Measurements from ENCODE around the gene LAMA2. TPM values are rescaled to one million over a fixed set of nuclear protein-coding genes. Genes with fewer than 3 reads are reported as not detected.

LAMA2 gene
- polyA plus RNA-seq, 1 donor: 5.4 TPM

DNA sequence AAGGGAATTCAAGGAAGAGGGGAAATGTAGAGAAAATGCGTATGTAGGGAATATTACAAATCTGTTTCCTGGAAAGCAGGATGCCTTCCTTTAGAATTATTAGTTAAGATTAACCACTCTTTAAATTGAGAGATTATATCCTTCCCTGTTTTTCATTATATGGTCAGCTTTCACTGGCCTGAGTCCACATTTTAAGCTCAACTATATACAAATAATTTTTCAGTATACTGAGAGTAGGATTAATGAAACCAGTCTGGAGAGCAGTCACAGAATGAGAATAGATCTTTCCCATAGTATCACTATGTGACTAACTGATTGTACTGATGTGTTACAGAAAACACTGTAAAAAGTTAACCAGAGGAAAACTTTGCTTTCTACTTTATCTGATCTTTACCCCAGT is 306.3 kb downstream of the LAMA2 start:
- Histone ChIP-seq H3K27ac (ENCODE audit: low read length) (no peak overlapping the region), H3K4me1 (ENCODE audit: control insufficient read depth, insufficient read depth, low read length) (peaks cover 5% of the 10 kb centered on the region), H3K36me3 (ENCODE audit: control insufficient read depth, insufficient read depth, low read length) (no peaks in the 10 kb centered on the region), H3K4me3 (ENCODE audit: low read length) (no peak overlapping the region), H3K9me3 (ENCODE audit: control insufficient read depth, low read depth, low read length) (no peaks in the 10 kb centered on the region), H3K27me3 (ENCODE audit: control insufficient read depth, insufficient read depth, low read length) (no peaks in the 10 kb centered on the region)
- WGBS (ENCODE audit: insufficient coverage, low lambda C conversion rate): 80% methylated on average over 1 of the region's 1 CpG
- no peak for DNase-seq

- Histone ChIP-seq H3K27ac (ENCODE audit: low read length) (no peak overlapping the region), H3K4me1 (ENCODE audit: control insufficient read depth, insufficient read depth, low read length) (peaks cover 2% of the 10 kb centered on the region)
- 17% methylated on average over 1 of the region's 2 CpGs for WGBS (ENCODE audit: insufficient coverage, low lambda C conversion rate)
Measured at GRCh38 chr6:129191235-129191634, 308.3 kb downstream of the LAMA2 start.

GRCh38 chr6:129192458-129192989 is 309.6 kb downstream of the LAMA2 start:
- Histone ChIP-seq H3K9me3 (ENCODE audit: control insufficient read depth, low read depth, low read length) (no peaks in the 10 kb centered on the region), H3K4me3 (ENCODE audit: low read length) (no peak overlapping the region), H3K27ac (ENCODE audit: low read length) (no peak overlapping the region), H3K4me1 (ENCODE audit: control insufficient read depth, insufficient read depth, low read length) (peaks cover 2% of the 10 kb centered on the region), H3K27me3 (ENCODE audit: control insufficient read depth, insufficient read depth, low read length) (no peaks in the 10 kb centered on the region), H3K36me3 (ENCODE audit: control insufficient read depth, insufficient read depth, low read length) (no peaks in the 10 kb centered on the region)
- 100% methylated on average over 2 of the region's 14 CpGs for WGBS (ENCODE audit: insufficient coverage, low lambda C conversion rate)
- DNase-seq: no peak

More at GRCh38 chr6:129191235-129191634, 308.3 kb downstream of the LAMA2 start:
- H3K36me3 ChIP-seq (ENCODE audit: control insufficient read depth, insufficient read depth, low read length): no peaks in the 10 kb centered on the region
- no peak overlapping the region for H3K4me3 ChIP-seq (ENCODE audit: low read length)
- peak in 1 of 2 donors; percentile 56 for DNase-seq
- no peaks in the 10 kb centered on the region for H3K27me3 ChIP-seq (ENCODE audit: control insufficient read depth, insufficient read depth, low read length)
- no peaks in the 10 kb centered on the region for H3K9me3 ChIP-seq (ENCODE audit: control insufficient read depth, low read depth, low read length)

DNA sequence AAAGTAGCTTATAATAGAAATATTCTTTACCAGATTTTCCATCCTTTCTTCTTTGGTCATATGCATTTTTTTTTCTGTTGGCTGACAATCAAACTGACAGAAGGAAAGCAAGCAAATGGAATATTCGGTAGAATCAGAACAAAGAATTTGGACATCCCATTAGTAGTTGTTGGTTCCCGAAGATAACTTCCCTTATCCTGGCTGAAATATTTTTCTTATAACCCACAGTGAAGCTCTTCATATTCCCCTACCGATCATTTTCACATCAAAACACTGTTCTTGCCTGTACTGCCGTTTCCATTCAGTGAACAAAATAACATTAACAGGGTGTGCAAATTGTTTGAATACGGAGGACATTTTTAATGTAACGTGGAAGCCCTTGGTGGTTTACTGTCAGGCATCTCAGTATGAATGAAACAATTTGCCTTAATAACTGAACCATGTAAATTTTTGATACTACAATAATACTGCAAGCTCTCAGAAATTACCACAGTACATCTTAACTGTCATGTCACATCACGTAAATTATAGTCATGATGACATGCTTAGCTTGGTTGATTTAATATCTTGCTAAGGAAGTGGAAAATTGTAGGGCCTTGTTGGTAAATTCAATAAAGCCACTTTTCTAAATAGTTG is 311.5 kb downstream of the LAMA2 start:
- H3K4me3 ChIP-seq (ENCODE audit: low read length): no peak overlapping the region
- WGBS (ENCODE audit: insufficient coverage, low lambda C conversion rate): 100% methylated on average over 2 of the region's 7 CpGs
- H3K27me3 ChIP-seq (ENCODE audit: control insufficient read depth, insufficient read depth, low read length): no peaks in the 10 kb centered on the region
- H3K27ac ChIP-seq (ENCODE audit: low read length): no peak overlapping the region
- H3K36me3 ChIP-seq (ENCODE audit: control insufficient read depth, insufficient read depth, low read length): no peaks in the 10 kb centered on the region
- DNase-seq: no peak
- no peaks in the 10 kb centered on the region for H3K9me3 ChIP-seq (ENCODE audit: control insufficient read depth, low read depth, low read length)
- H3K4me1 ChIP-seq (ENCODE audit: control insufficient read depth, insufficient read depth, low read length): peaks cover 2% of the 10 kb centered on the region

DNA sequence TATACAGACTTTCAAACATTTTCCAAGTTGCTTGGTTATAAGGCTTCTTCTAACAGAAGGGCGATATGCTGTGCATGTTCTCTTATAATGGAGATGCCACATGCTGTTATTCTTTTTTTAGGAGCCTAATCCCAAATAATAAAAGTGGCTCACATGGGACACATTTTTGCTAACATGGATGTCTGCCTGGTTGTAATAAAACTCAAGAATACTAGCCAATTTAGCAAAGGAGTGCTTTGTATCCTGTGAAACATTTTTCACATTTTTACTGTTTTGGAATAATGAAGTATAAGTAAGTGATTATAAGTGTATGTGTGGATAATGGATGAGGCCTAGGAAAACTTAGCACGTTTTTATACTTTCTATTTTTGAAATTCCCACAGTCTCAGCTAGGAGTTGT is 312.2 kb downstream of the LAMA2 start:
- no CpG with 5 or more reads among the region's 2 CpGs for WGBS (ENCODE audit: insufficient coverage, low lambda C conversion rate)
- Histone ChIP-seq H3K27ac (ENCODE audit: low read length) (no peak overlapping the region), H3K36me3 (ENCODE audit: control insufficient read depth, insufficient read depth, low read length) (no peaks in the 10 kb centered on the region), H3K27me3 (ENCODE audit: control insufficient read depth, insufficient read depth, low read length) (no peaks in the 10 kb centered on the region), H3K4me1 (ENCODE audit: control insufficient read depth, insufficient read depth, low read length) (peaks cover 2% of the 10 kb centered on the region), H3K9me3 (ENCODE audit: control insufficient read depth, low read depth, low read length) (no peaks in the 10 kb centered on the region), H3K4me3 (ENCODE audit: low read length) (no peak overlapping the region)
- no peak for DNase-seq

- Histone ChIP-seq H3K4me1 (ENCODE audit: control insufficient read depth, insufficient read depth, low read length) (peaks cover 2% of the 10 kb centered on the region), H3K36me3 (ENCODE audit: control insufficient read depth, insufficient read depth, low read length) (no peaks in the 10 kb centered on the region), H3K27ac (ENCODE audit: low read length) (no peak overlapping the region), H3K9me3 (ENCODE audit: control insufficient read depth, low read depth, low read length) (no peaks in the 10 kb centered on the region), H3K27me3 (ENCODE audit: control insufficient read depth, insufficient read depth, low read length) (no peaks in the 10 kb centered on the region), H3K4me3 (ENCODE audit: low read length) (no peak overlapping the region)
- DNase-seq: no peak
Measured at GRCh38 chr6:129195643-129196042, 312.7 kb downstream of the LAMA2 start.

DNA sequence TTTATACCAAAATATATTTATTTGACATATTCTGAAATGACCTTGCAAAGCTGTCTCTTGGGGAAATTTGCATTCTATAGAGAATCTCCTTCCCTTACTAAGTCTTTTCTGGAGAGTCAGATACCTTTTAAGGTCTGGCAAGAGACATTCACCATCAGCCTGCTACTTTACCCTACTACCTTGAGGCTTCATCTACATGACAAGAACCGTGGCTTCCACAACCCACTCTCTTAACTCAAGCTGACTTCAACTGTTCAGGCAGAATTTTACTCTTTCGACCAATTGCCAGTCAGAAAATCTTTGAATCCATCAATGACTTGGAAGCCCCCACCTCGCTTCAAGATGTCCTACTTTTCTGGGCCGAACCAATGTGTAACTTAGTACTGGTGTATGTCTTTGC is 314.2 kb downstream of the LAMA2 start:
- no peak for DNase-seq
- no peaks in the 10 kb centered on the region for H3K9me3 ChIP-seq (ENCODE audit: control insufficient read depth, low read depth, low read length)
- no peak overlapping the region for H3K4me3 ChIP-seq (ENCODE audit: low read length)
- WGBS (ENCODE audit: insufficient coverage, low lambda C conversion rate): no CpG with 5 or more reads among the region's 4 CpGs
- H3K27me3 ChIP-seq (ENCODE audit: control insufficient read depth, insufficient read depth, low read length): no peaks in the 10 kb centered on the region
- H3K27ac ChIP-seq (ENCODE audit: low read length): no peak overlapping the region
- no peaks in the 10 kb centered on the region for H3K4me1 ChIP-seq (ENCODE audit: control insufficient read depth, insufficient read depth, low read length)
- no peaks in the 10 kb centered on the region for H3K36me3 ChIP-seq (ENCODE audit: control insufficient read depth, insufficient read depth, low read length)

GRCh38 chr6:129200151-129200550 is 317.2 kb downstream of the LAMA2 start:
- Histone ChIP-seq H3K27me3 (ENCODE audit: control insufficient read depth, insufficient read depth, low read length) (no peaks in the 10 kb centered on the region), H3K27ac (ENCODE audit: low read length) (no peak overlapping the region), H3K36me3 (ENCODE audit: control insufficient read depth, insufficient read depth, low read length) (no peaks in the 10 kb centered on the region), H3K4me1 (ENCODE audit: control insufficient read depth, insufficient read depth, low read length) (no peaks in the 10 kb centered on the region), H3K9me3 (ENCODE audit: control insufficient read depth, low read depth, low read length) (no peaks in the 10 kb centered on the region), H3K4me3 (ENCODE audit: low read length) (no peak overlapping the region)
- WGBS (ENCODE audit: insufficient coverage, low lambda C conversion rate): 94% methylated on average over 3 of the region's 9 CpGs
- no peak for DNase-seq

DNA sequence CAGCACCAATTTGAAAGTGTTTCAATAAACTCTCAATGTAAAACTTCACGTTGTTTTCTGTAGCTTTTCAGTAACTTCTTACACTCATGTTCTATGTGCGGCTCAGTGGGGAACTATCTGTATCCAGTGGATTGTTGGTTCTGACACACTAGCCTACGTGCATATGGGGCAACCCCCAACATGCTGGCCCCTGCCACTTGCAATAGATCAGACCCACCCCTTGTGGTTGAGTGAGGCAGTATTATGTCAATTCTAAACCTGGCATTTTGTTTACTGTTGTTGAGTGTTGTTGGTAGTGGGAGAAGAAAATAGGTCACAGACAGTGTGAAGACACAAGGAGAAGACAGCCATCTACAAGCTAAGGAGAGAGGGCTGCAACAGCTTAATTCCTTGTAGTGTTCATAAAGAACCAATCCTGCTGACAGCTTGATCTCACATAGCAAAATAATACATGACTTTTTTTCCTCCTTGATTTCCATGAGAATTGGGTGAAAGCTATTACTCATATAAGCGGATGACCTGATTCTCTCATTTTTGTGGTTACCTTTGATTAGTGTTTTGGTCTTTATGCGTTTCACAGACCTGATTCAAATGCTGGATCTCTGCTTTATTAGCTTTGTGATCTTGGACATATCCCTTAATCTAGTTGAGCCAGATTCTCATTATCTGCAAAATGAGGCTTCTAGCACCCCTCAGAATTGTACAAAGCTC is 320.4 kb downstream of the LAMA2 start:
- no peaks in the 10 kb centered on the region for H3K27me3 ChIP-seq (ENCODE audit: control insufficient read depth, insufficient read depth, low read length)
- 100% methylated on average over 2 of the region's 5 CpGs for WGBS (ENCODE audit: insufficient coverage, low lambda C conversion rate)

DNA sequence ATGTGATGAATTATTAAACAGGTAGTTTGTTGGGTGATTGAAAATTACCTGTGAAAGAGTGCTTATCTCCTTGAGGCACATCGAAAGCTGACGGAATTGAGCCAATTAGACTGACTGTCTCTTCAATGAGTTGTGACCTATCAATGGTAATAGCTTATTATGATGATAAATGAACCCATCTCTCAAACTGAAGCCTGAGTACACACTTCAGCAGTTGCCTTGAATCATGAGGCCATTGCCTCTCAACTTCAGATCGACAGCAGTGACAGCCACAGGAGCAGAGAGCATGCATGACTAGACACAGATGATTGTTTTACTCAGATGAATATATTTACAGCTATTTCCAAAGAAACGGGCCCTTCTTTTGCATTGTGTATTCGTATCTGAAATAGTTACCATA is 323.9 kb downstream of the LAMA2 start:
- no peaks in the 10 kb centered on the region for H3K36me3 ChIP-seq (ENCODE audit: control insufficient read depth, insufficient read depth, low read length)
- H3K27me3 ChIP-seq (ENCODE audit: control insufficient read depth, insufficient read depth, low read length): no peaks in the 10 kb centered on the region
- WGBS (ENCODE audit: insufficient coverage, low lambda C conversion rate): 58% methylated on average over 2 of the region's 5 CpGs
- no peak for DNase-seq
- no peaks in the 10 kb centered on the region for H3K4me1 ChIP-seq (ENCODE audit: control insufficient read depth, insufficient read depth, low read length)
- no peak overlapping the region for H3K27ac ChIP-seq (ENCODE audit: low read length)
- no peak overlapping the region for H3K4me3 ChIP-seq (ENCODE audit: low read length)
- no peaks in the 10 kb centered on the region for H3K9me3 ChIP-seq (ENCODE audit: control insufficient read depth, low read depth, low read length)

More for the DNA sequence above, 320.4 kb downstream of the LAMA2 start:
- Histone ChIP-seq H3K27ac (ENCODE audit: low read length) (no peak overlapping the region), H3K9me3 (ENCODE audit: control insufficient read depth, low read depth, low read length) (no peaks in the 10 kb centered on the region), H3K4me3 (ENCODE audit: low read length) (no peak overlapping the region), H3K4me1 (ENCODE audit: control insufficient read depth, insufficient read depth, low read length) (no peaks in the 10 kb centered on the region), H3K36me3 (ENCODE audit: control insufficient read depth, insufficient read depth, low read length) (no peaks in the 10 kb centered on the region)
- DNase-seq: no peak

Measured in large intestine (tissue), 3 donors.